ENCODE data around the gene KAT8.

The KAT8 gene

GRCh38 chr16:31107465-31107867 lies 10.0 kb upstream of the KAT8 start:
- in situ Hi-C loops (cut with HindIII; ENCODE audit: low sequenced_read_pairs): no loop called here
- H3K4me3 ChIP-seq (ENCODE audit: low read depth, low read length): no peak overlapping the region
- TF ChIP-seq CTCF (IDR thresholded peaks at IDR 0.05; ENCODE audit: low read depth, low read length): no peak
- no peak for DNase-seq (ENCODE audit: low read depth, low spot score)

- in situ Hi-C loops (cut with HindIII; ENCODE audit: low sequenced_read_pairs): no loop called here
These were observed 9.2 kb upstream of the KAT8 start, which contains the start of gene BCKDK for GRCh38 chr16:31108035-31108793. Gene BCKDK (plus strand): TSS chr16:31108386. CDS start chr16:31109224, 838 bp downstream.

GRCh38 chr16:31108794-31109558 lies 8.5 kb upstream of the KAT8 start:
- in situ Hi-C loops (cut with HindIII; ENCODE audit: low sequenced_read_pairs): no loop called here
- DNase-seq (ENCODE audit: low read depth, low spot score): no peak
- peak overlapping the region; percentile 76 for H3K4me3 ChIP-seq (ENCODE audit: low read depth, low read length)
- no peak for TF ChIP-seq CTCF (IDR thresholded peaks at IDR 0.05; ENCODE audit: low read depth, low read length)

More at GRCh38 chr16:31108035-31108793, 9.2 kb upstream of the KAT8 start, which contains the start of gene BCKDK:
- DNase-seq (ENCODE audit: low read depth, low spot score): peak; percentile 61
- TF ChIP-seq CTCF (IDR thresholded peaks at IDR 0.05; ENCODE audit: low read depth, low read length): no peak
- peak within 1 kb of the TSS; percentile 76 for H3K4me3 ChIP-seq (ENCODE audit: low read depth, low read length)

- TF ChIP-seq CTCF (IDR thresholded peaks at IDR 0.05; ENCODE audit: low read depth, low read length): no peak
- DNase-seq (ENCODE audit: low read depth, low spot score): no peak
These were observed 7.8 kb upstream of the KAT8 start for GRCh38 chr16:31109622-31110021.

GRCh38 chr16:31110106-31111034 lies 7.1 kb upstream of the KAT8 start:
- TF ChIP-seq CTCF (IDR thresholded peaks at IDR 0.05; ENCODE audit: low read depth, low read length): no peak
- in situ Hi-C loops (cut with HindIII; ENCODE audit: low sequenced_read_pairs): no loop called here
- DNase-seq (ENCODE audit: low read depth, low spot score): no peak
- no peak overlapping the region for H3K4me3 ChIP-seq (ENCODE audit: low read depth, low read length)

More at GRCh38 chr16:31109622-31110021, 7.8 kb upstream of the KAT8 start:
- H3K4me3 ChIP-seq (ENCODE audit: low read depth, low read length): no peak overlapping the region
- in situ Hi-C loops (cut with HindIII; ENCODE audit: low sequenced_read_pairs): no loop called here

All from astrocyte of the spinal cord (primary cell).